ENCODE results near the gene DAB1. TPM values are rescaled to one million over a fixed set of nuclear protein-coding genes. Genes with fewer than 3 reads are reported as not detected.

The DAB1 gene
- total RNA-seq, 5 donors from 2014 or later (not counting 1 experiment from before 2014, with no cell fraction given), result 0.82 to 3.7 (median 1.5) TPM

GRCh38 chr1:57329937-57330336, 93.9 kb downstream of the DAB1 start:
- Mint-ChIP-seq H3K27ac (no peak overlapping the region), H3K4me1 (no peaks in the 10 kb centered on the region), H3K27me3 (peaks cover 2 to 6% of the 10 kb centered on the region in 2 donors), H3K36me3 (no peaks in the 10 kb centered on the region), H3K4me3 (no peak overlapping the region), H3K9me3 (peaks cover 0 to 10% (median 2%) of the 10 kb centered on the region in 3 donors)
- DNase-seq (no peak), ATAC-seq (replicated peaks in 1 of 4) (no peak)
- H3K4me3 ChIP-seq (ENCODE audit: control insufficient read depth in 1 of 2, extremely low read depth in 1 of 2, low read length in 1 of 2), result no peak overlapping the region
- H3K9me3 ChIP-seq, result no peaks in the 10 kb centered on the region
- H3K27me3 ChIP-seq (replicated peaks in 1 of 2; ENCODE audit: control insufficient read depth in 2 of 2, extremely low read depth in 1 of 2, insufficient read depth in 2 of 2, low read length in 1 of 2), result no peaks in the 10 kb centered on the region
- H3K36me3 ChIP-seq (ENCODE audit: control insufficient read depth in 2 of 2, extremely low read depth in 1 of 2, insufficient read depth in 1 of 2, low read length in 1 of 2), result no peaks in the 10 kb centered on the region
- ChIA-PET CTCF (interaction anchor here in 1 of 2 donors (0.7 kb wide), 1 partner anchor 1155 kb away, joined by 5 read pairs; no protein-coding TSS in a partner anchor), POLR2A (no interaction called here)
- H3K4me1 ChIP-seq (ENCODE audit: control insufficient read depth in 1 of 2, extremely low read depth in 1 of 2, insufficient read depth in 2 of 2, low read length in 2 of 2), result no peaks in the 10 kb centered on the region
- H3K27ac ChIP-seq (ENCODE audit: low read length), result no peak overlapping the region
- WGBS (ENCODE audit: insufficient coverage), result no CpG with 5 or more reads among the region's 1 CpG

- ATAC-seq (replicated peaks in 1 of 4) (no peak), DNase-seq (no peak)
- POLR2A ChIA-PET, result no interaction called here
- Mint-ChIP-seq H3K4me3 (no peak overlapping the region), H3K4me1 (no peaks in the 10 kb centered on the region), H3K27me3 (peaks cover 2 to 6% of the 10 kb centered on the region in 2 donors), H3K27ac (no peak overlapping the region), H3K9me3 (peaks cover 0 to 10% (median 2%) of the 10 kb centered on the region in 3 donors), H3K36me3 (no peaks in the 10 kb centered on the region)
- Histone ChIP-seq H3K9me3 (no peaks in the 10 kb centered on the region), H3K27ac (ENCODE audit: low read length) (no peak overlapping the region), H3K4me3 (ENCODE audit: control insufficient read depth in 1 of 2, extremely low read depth in 1 of 2, low read length in 1 of 2) (no peak overlapping the region), H3K27me3 (replicated peaks in 1 of 2; ENCODE audit: control insufficient read depth in 2 of 2, extremely low read depth in 1 of 2, insufficient read depth in 2 of 2, low read length in 1 of 2) (no peaks in the 10 kb centered on the region), H3K36me3 (ENCODE audit: control insufficient read depth in 2 of 2, extremely low read depth in 1 of 2, insufficient read depth in 1 of 2, low read length in 1 of 2) (no peaks in the 10 kb centered on the region), H3K4me1 (ENCODE audit: control insufficient read depth in 1 of 2, extremely low read depth in 1 of 2, insufficient read depth in 2 of 2, low read length in 2 of 2) (no peaks in the 10 kb centered on the region)
- CTCF ChIA-PET, result no interaction called here
- WGBS (ENCODE audit: insufficient coverage), result 80% methylated on average over 1 of the region's 6 CpGs
Observed at GRCh38 chr1:57329001-57329527, 94.8 kb downstream of the DAB1 start.

- no peak overlapping the region for H3K27ac Mint-ChIP-seq
- POLR2A ChIA-PET, result no interaction called here
Observed at GRCh38 chr1:57327946-57328345, 95.9 kb downstream of the DAB1 start.

GRCh38 chr1:57327336-57327735, 96.5 kb downstream of the DAB1 start:
- H3K36me3 Mint-ChIP-seq, result no peaks in the 10 kb centered on the region
- H3K9me3 Mint-ChIP-seq, result peaks cover 0 to 5% (median 2%) of the 10 kb centered on the region in 3 donors
- ChIA-PET POLR2A (no interaction called here), CTCF (no interaction called here)
- Histone ChIP-seq H3K4me1 (ENCODE audit: control insufficient read depth in 1 of 2, extremely low read depth in 1 of 2, insufficient read depth in 2 of 2, low read length in 2 of 2) (no peaks in the 10 kb centered on the region), H3K4me3 (ENCODE audit: control insufficient read depth in 1 of 2, extremely low read depth in 1 of 2, low read length in 1 of 2) (no peak overlapping the region), H3K27me3 (replicated peaks in 1 of 2; ENCODE audit: control insufficient read depth in 2 of 2, extremely low read depth in 1 of 2, insufficient read depth in 2 of 2, low read length in 1 of 2) (no peaks in the 10 kb centered on the region), H3K9me3 (no peaks in the 10 kb centered on the region), H3K36me3 (ENCODE audit: control insufficient read depth in 2 of 2, extremely low read depth in 1 of 2, insufficient read depth in 1 of 2, low read length in 1 of 2) (no peaks in the 10 kb centered on the region), H3K27ac (ENCODE audit: low read length) (no peak overlapping the region)
- DNase-seq (no peak), ATAC-seq (replicated peaks in 1 of 4) (no peak)
- peaks cover 2 to 6% of the 10 kb centered on the region in 2 donors for H3K27me3 Mint-ChIP-seq
- H3K4me1 Mint-ChIP-seq, result no peaks in the 10 kb centered on the region
- H3K27ac Mint-ChIP-seq, result no peak overlapping the region
- no peak overlapping the region for H3K4me3 Mint-ChIP-seq
- no CpG with 5 or more reads among the region's 5 CpGs for WGBS (ENCODE audit: insufficient coverage)

More at GRCh38 chr1:57327946-57328345, 95.9 kb downstream of the DAB1 start:
- CTCF ChIA-PET, result no interaction called here
- Mint-ChIP-seq H3K36me3 (no peaks in the 10 kb centered on the region), H3K9me3 (peaks cover 0 to 9% (median 2%) of the 10 kb centered on the region in 3 donors), H3K4me1 (no peaks in the 10 kb centered on the region), H3K4me3 (no peak overlapping the region), H3K27me3 (peaks cover 2 to 6% of the 10 kb centered on the region in 2 donors)
- no peaks in the 10 kb centered on the region for H3K27me3 ChIP-seq (replicated peaks in 1 of 2; ENCODE audit: control insufficient read depth in 2 of 2, extremely low read depth in 1 of 2, insufficient read depth in 2 of 2, low read length in 1 of 2)
- no peak overlapping the region for H3K27ac ChIP-seq (ENCODE audit: low read length)
- no peak overlapping the region for H3K4me3 ChIP-seq (ENCODE audit: control insufficient read depth in 1 of 2, extremely low read depth in 1 of 2, low read length in 1 of 2)
- no peaks in the 10 kb centered on the region for H3K36me3 ChIP-seq (ENCODE audit: control insufficient read depth in 2 of 2, extremely low read depth in 1 of 2, insufficient read depth in 1 of 2, low read length in 1 of 2)
- no peaks in the 10 kb centered on the region for H3K9me3 ChIP-seq
- no peaks in the 10 kb centered on the region for H3K4me1 ChIP-seq (ENCODE audit: control insufficient read depth in 1 of 2, extremely low read depth in 1 of 2, insufficient read depth in 2 of 2, low read length in 2 of 2)
- ATAC-seq (replicated peaks in 1 of 4) (no peak), DNase-seq (no peak)
- WGBS (ENCODE audit: insufficient coverage), result 88% methylated on average over 4 of the region's 4 CpGs

- H3K27me3 ChIP-seq (replicated peaks in 1 of 2; ENCODE audit: control insufficient read depth in 2 of 2, extremely low read depth in 1 of 2, insufficient read depth in 2 of 2, low read length in 1 of 2), result no peaks in the 10 kb centered on the region
- no peak overlapping the region for H3K27ac ChIP-seq (ENCODE audit: low read length)
- Mint-ChIP-seq H3K9me3 (peaks cover 0 to 2% (median 0%) of the 10 kb centered on the region in 3 donors), H3K4me1 (no peaks in the 10 kb centered on the region), H3K4me3 (no peak overlapping the region), H3K27ac (no peak overlapping the region), H3K36me3 (no peaks in the 10 kb centered on the region), H3K27me3 (peaks cover 2 to 6% of the 10 kb centered on the region in 2 donors)
- ChIA-PET POLR2A (no interaction called here), CTCF (no interaction called here)
- DNase-seq (no peak), ATAC-seq (replicated peaks in 1 of 4) (no peak)
- H3K36me3 ChIP-seq (ENCODE audit: control insufficient read depth in 2 of 2, extremely low read depth in 1 of 2, insufficient read depth in 1 of 2, low read length in 1 of 2), result no peaks in the 10 kb centered on the region
- WGBS (ENCODE audit: insufficient coverage), result 71% methylated on average over 1 of the region's 1 CpG
- no peak overlapping the region for H3K4me3 ChIP-seq (ENCODE audit: control insufficient read depth in 1 of 2, extremely low read depth in 1 of 2, low read length in 1 of 2)
- no peaks in the 10 kb centered on the region for H3K9me3 ChIP-seq
- no peaks in the 10 kb centered on the region for H3K4me1 ChIP-seq (ENCODE audit: control insufficient read depth in 1 of 2, extremely low read depth in 1 of 2, insufficient read depth in 2 of 2, low read length in 2 of 2)
Observed at GRCh38 chr1:57325536-57325935, 98.3 kb downstream of the DAB1 start.

- no peaks in the 10 kb centered on the region for H3K4me1 Mint-ChIP-seq
- WGBS (ENCODE audit: insufficient coverage), result no CpG with 5 or more reads among the region's 4 CpGs
- H3K9me3 Mint-ChIP-seq, result no peaks in the 10 kb centered on the region
Observed at GRCh38 chr1:57325117-57325516, 98.7 kb downstream of the DAB1 start.

GRCh38 chr1:57324388-57324787, 99.5 kb downstream of the DAB1 start:
- Mint-ChIP-seq H3K9me3 (no peaks in the 10 kb centered on the region), H3K4me1 (no peaks in the 10 kb centered on the region), H3K27me3 (peaks cover 2 to 6% of the 10 kb centered on the region in 2 donors), H3K4me3 (no peak overlapping the region), H3K36me3 (no peaks in the 10 kb centered on the region), H3K27ac (no peak overlapping the region)
- no peak overlapping the region for H3K27ac ChIP-seq (ENCODE audit: low read length)
- ChIA-PET POLR2A (no interaction called here), CTCF (no interaction called here)
- H3K4me1 ChIP-seq (ENCODE audit: control insufficient read depth in 1 of 2, extremely low read depth in 1 of 2, insufficient read depth in 2 of 2, low read length in 2 of 2), result no peaks in the 10 kb centered on the region
- H3K9me3 ChIP-seq, result no peaks in the 10 kb centered on the region
- DNase-seq (no peak), ATAC-seq (replicated peaks in 1 of 4) (no peak)
- H3K36me3 ChIP-seq (ENCODE audit: control insufficient read depth in 2 of 2, extremely low read depth in 1 of 2, insufficient read depth in 1 of 2, low read length in 1 of 2), result no peaks in the 10 kb centered on the region
- 79% methylated on average over 1 of the region's 3 CpGs for WGBS (ENCODE audit: insufficient coverage)
- H3K4me3 ChIP-seq (ENCODE audit: control insufficient read depth in 1 of 2, extremely low read depth in 1 of 2, low read length in 1 of 2), result no peak overlapping the region
- H3K27me3 ChIP-seq (replicated peaks in 1 of 2; ENCODE audit: control insufficient read depth in 2 of 2, extremely low read depth in 1 of 2, insufficient read depth in 2 of 2, low read length in 1 of 2), result no peaks in the 10 kb centered on the region

More at GRCh38 chr1:57325117-57325516, 98.7 kb downstream of the DAB1 start:
- Mint-ChIP-seq H3K4me3 (no peak overlapping the region), H3K36me3 (no peaks in the 10 kb centered on the region), H3K27me3 (peaks cover 2 to 6% of the 10 kb centered on the region in 2 donors), H3K27ac (no peak overlapping the region)
- Histone ChIP-seq H3K9me3 (no peaks in the 10 kb centered on the region), H3K4me1 (ENCODE audit: control insufficient read depth in 1 of 2, extremely low read depth in 1 of 2, insufficient read depth in 2 of 2, low read length in 2 of 2) (no peaks in the 10 kb centered on the region), H3K4me3 (ENCODE audit: control insufficient read depth in 1 of 2, extremely low read depth in 1 of 2, low read length in 1 of 2) (no peak overlapping the region), H3K27ac (ENCODE audit: low read length) (no peak overlapping the region), H3K36me3 (ENCODE audit: control insufficient read depth in 2 of 2, extremely low read depth in 1 of 2, insufficient read depth in 1 of 2, low read length in 1 of 2) (no peaks in the 10 kb centered on the region), H3K27me3 (replicated peaks in 1 of 2; ENCODE audit: control insufficient read depth in 2 of 2, extremely low read depth in 1 of 2, insufficient read depth in 2 of 2, low read length in 1 of 2) (no peaks in the 10 kb centered on the region)
- ATAC-seq (replicated peaks in 1 of 4) (no peak), DNase-seq (no peak)
- ChIA-PET CTCF (no interaction called here), POLR2A (no interaction called here)

All from T-cell (primary cell).